ENCODE data around the gene JPT2.

JPT2 gene, protein sequence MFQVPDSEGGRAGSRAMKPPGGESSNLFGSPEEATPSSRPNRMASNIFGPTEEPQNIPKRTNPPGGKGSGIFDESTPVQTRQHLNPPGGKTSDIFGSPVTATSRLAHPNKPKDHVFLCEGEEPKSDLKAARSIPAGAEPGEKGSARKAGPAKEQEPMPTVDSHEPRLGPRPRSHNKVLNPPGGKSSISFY

DNA sequence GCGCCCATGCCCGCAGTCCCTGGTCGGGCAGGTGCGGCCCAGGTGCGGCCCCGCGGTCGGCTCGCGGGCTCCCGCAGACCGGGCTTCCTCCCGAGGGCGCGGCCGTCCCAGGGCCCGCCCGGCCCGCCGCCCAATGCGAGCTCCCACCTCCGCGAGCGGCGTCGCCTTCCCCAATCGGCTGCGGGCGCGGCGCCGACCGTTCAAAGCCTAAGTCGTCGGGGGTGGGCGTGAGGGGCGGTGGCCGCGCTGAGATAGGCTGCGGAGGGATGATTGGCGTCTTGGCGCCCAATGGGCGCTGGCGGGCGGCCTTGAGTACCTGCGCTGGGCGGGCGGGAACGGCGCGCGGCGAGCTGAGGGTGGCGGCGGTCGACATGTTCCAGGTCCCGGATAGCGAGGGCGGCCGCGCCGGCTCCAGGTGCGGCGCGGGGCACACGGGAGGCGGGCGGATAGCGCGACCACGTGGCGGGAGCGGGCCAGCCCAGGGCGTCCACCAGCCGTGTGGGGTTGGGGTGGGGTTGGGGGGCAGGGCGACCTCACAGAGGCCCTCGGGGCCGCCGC, at the start of gene JPT2:
JPT2 (plus strand) TSS at position 338 of the 558 bp plus-strand sequence; CDS start at position 372, 34 bp downstream.
- peak; percentile 95 for DNase-seq
- no peaks in the 10 kb centered on the region for H3K27me3 ChIP-seq (replicated peaks)
- H3K27ac ChIP-seq: peak within 1 kb of the TSS; percentile 86

DNA sequence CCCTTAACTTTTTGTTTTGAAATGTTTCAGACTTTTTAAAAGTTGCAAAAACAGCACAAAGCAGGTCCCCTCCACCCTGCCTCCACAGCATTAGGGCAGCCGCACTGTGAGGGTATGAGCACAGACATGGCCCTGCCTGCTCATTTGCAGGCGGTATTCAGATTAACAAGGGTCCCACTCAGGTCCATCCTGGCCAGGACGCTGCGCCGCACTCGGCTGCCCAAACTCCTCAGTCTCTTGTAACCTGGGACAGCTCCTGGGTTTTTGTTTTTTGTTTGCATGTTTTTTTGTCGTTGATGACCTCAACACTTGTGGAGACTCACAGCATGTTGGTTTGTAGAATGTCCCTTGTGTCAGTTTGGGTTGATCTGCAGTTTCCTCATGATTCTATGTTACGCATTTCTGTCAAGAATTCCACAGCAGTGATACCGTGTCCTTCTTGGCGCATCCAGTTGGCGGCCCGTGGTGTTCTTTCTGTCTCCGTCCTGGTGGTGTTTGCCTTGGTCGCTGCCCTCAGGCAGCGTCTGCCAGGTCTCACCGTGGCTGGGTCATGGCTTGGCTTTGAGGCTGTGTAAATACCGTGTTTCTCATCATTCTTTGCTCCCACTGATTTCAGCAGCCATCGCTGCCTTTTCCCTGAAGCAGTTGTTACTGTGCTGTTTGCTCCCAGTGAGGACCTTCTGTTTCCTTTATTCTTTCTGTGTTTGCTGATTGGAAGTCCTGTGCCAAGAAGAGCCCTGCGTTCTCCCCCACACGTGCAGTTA, 47.4 kb upstream of the JPT2 start:
- Histone ChIP-seq H3K4me3 (ENCODE audit: low read depth, low read length) (no peak overlapping the region), H3K27ac (no peak overlapping the region), H3K27me3 (replicated peaks) (no peaks in the 10 kb centered on the region), H3K36me3 (replicated peaks) (peaks cover 53% of the 10 kb centered on the region)
- no peak for DNase-seq
- in situ Hi-C loops (cut with HindIII; ENCODE audit: low pct_ligation_motif_present, low sequenced_read_pairs): no loop called here
- TF ChIP-seq, protein P1, sequence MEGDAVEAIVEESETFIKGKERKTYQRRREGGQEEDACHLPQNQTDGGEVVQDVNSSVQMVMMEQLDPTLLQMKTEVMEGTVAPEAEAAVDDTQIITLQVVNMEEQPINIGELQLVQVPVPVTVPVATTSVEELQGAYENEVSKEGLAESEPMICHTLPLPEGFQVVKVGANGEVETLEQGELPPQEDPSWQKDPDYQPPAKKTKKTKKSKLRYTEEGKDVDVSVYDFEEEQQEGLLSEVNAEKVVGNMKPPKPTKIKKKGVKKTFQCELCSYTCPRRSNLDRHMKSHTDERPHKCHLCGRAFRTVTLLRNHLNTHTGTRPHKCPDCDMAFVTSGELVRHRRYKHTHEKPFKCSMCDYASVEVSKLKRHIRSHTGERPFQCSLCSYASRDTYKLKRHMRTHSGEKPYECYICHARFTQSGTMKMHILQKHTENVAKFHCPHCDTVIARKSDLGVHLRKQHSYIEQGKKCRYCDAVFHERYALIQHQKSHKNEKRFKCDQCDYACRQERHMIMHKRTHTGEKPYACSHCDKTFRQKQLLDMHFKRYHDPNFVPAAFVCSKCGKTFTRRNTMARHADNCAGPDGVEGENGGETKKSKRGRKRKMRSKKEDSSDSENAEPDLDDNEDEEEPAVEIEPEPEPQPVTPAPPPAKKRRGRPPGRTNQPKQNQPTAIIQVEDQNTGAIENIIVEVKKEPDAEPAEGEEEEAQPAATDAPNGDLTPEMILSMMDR (IDR thresholded peaks at IDR 0.05; ENCODE audit: low read depth, low read length, missing control alignments): no peak

More for the DNA sequence above, at the start of gene JPT2:
- H3K4me3 ChIP-seq (ENCODE audit: low read depth, low read length): peak within 1 kb of the TSS; percentile 88
- TF ChIP-seq, protein P1 (IDR thresholded peaks at IDR 0.05; ENCODE audit: low read depth, low read length, missing control alignments): no peak
- in situ Hi-C loops (cut with HindIII; ENCODE audit: low pct_ligation_motif_present, low sequenced_read_pairs): no loop called here
- peaks cover 22% of the 10 kb centered on the region for H3K36me3 ChIP-seq (replicated peaks)

DNA sequence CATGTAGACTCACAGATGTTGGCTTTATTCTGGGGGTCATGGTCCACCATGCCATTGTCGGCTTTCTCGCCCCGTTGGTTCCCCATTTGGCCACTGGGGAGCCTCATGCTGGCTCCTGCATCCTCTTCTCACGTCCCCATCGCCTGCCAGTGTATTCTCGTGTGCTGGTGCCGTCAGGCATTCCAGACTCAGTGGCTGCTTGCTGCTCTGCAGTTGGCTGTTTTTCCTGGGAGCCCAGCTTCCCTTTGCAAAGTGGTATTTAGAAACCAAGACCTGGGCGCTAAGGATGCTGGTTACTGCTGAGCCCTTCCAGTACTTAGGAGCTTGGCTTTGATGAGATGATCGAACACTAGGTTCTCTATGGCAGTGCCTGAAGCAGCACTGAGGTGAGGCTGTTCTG, 46.8 kb upstream of the JPT2 start:
- Histone ChIP-seq H3K27ac (no peak overlapping the region), H3K4me3 (ENCODE audit: low read depth, low read length) (no peak overlapping the region), H3K36me3 (replicated peaks) (peaks cover 50% of the 10 kb centered on the region), H3K27me3 (replicated peaks) (no peaks in the 10 kb centered on the region)
- in situ Hi-C loops (cut with HindIII; ENCODE audit: low pct_ligation_motif_present, low sequenced_read_pairs): no loop called here
- DNase-seq: no peak
- TF ChIP-seq, protein P1 (IDR thresholded peaks at IDR 0.05; ENCODE audit: low read depth, low read length, missing control alignments): peak; percentile 25

DNA sequence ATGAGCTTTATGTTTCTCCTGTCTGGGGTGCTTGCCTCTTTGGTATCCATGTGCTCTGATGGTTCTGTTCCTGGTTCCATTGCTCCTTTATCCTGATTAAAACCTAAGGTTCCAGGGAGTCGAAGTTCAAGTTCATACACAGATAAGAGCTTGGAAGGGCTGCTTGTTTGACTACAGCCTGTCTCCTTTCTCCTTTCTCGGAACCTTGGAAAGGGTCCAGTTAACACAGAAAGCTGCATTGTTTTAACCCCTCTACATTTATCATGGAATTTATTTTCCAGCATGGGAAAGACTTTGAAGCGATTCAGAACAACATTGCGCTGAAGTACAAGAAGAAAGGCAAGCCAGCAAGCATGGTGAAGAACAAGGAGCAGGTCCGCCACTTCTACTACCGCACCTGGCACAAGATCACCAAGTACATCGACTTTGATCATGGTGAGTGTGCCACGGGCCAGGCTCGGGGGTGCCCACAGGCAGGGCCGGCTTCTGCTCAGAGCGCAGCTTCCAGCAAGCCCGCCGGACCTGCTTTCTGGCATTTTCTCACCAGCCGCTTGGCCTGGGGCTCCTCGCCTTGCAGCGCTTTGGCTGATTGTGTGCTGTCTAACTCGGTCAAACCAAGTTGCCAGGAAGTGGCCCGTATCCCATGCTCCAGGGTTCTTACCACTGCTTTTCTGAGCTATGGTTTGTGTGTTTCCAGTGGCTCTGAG, 46.0 kb upstream of the JPT2 start:
- in situ Hi-C loops (cut with HindIII; ENCODE audit: low pct_ligation_motif_present, low sequenced_read_pairs): no loop called here
- Histone ChIP-seq H3K4me3 (ENCODE audit: low read depth, low read length) (no peak overlapping the region), H3K27me3 (replicated peaks) (no peaks in the 10 kb centered on the region), H3K36me3 (replicated peaks) (peaks cover 43% of the 10 kb centered on the region), H3K27ac (no peak overlapping the region)
- TF ChIP-seq, protein P1 (IDR thresholded peaks at IDR 0.05; ENCODE audit: low read depth, low read length, missing control alignments): no peak
- no peak for DNase-seq

DNA sequence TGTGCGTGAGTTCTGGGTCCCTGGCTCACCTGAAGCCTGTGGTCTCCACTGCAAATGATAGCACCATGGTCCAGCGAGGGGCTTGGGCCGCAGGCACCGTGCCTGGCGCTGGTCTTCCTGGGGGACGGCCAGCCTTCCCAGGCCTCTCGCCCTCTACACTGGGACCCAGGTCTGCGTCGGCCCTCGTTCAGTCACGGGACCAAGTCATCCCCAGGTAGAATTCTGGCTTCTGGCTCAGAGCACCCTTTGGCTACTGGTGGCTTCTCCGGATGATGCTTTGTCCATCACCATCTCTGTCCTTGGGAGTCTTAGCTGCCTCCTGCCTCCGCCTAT, 45.5 kb upstream of the JPT2 start:
- no peak for DNase-seq
- no peak overlapping the region for H3K4me3 ChIP-seq (ENCODE audit: low read depth, low read length)
- TF ChIP-seq, protein P1 (IDR thresholded peaks at IDR 0.05; ENCODE audit: low read depth, low read length, missing control alignments): no peak
- in situ Hi-C loops (cut with HindIII; ENCODE audit: low pct_ligation_motif_present, low sequenced_read_pairs): no loop called here
- H3K36me3 ChIP-seq (replicated peaks): peaks cover 41% of the 10 kb centered on the region
- no peaks in the 10 kb centered on the region for H3K27me3 ChIP-seq (replicated peaks)
- no peak overlapping the region for H3K27ac ChIP-seq
